ENCODE measurements around the gene LHFPL4. TPM values are rescaled to one million over a fixed set of nuclear protein-coding genes. Genes with fewer than 3 reads are reported as not detected.

The LHFPL4 gene
- total RNA-seq, 1 donor from 2014 or later: not detected

- Mint-ChIP-seq H3K4me1 (peaks cover 26% of the 10 kb centered on the region), H3K9me3 (no peaks in the 10 kb centered on the region), H3K27ac (no peak overlapping the region), H3K4me3 (no peak overlapping the region), H3K36me3 (ENCODE audit: low read depth) (no peaks in the 10 kb centered on the region), H3K27me3 (peaks cover 26% of the 10 kb centered on the region)
- peak; percentile 64 for ATAC-seq (ENCODE audit: low read depth)
- DNase-seq: peak; percentile 53
- CTCF ChIA-PET: interaction anchor here (0.9 kb wide), 1 partner anchor 10 kb away, joined by 3 read pairs; no protein-coding TSS in a partner anchor
- intact Hi-C loops (cut with micrococcal nuclease): loop anchor here (5.0 to 10.0 kb wide), 6 partner anchors 152 to 822 kb away; partner anchors contain the start of genes CRELD1, FANCD2 and SEC13
- POLR2A ChIA-PET: interaction anchor here (0.8 kb wide), 1 partner anchor 137 kb away, joined by 12 read pairs; the partner anchor contains the start of gene THUMPD3
- TF ChIP-seq CTCF (IDR thresholded peaks at IDR 0.05): no peak
Observed at GRCh38 chr3:9500108-9501050, 53.2 kb downstream of the LHFPL4 start.

- POLR2A ChIA-PET: interaction anchor here (0.8 kb wide), 1 partner anchor 136 kb away, joined by 12 read pairs; the partner anchor contains the start of gene THUMPD3
- TF ChIP-seq CTCF (IDR thresholded peaks at IDR 0.05): no peak
Observed at GRCh38 chr3:9499455-9500107, 54.0 kb downstream of the LHFPL4 start.

GRCh38 chr3:9498781-9499180 lies 54.8 kb downstream of the LHFPL4 start:
- ATAC-seq (ENCODE audit: low read depth): no peak
- peaks cover 26% of the 10 kb centered on the region for H3K27me3 Mint-ChIP-seq
- H3K36me3 Mint-ChIP-seq (ENCODE audit: low read depth): no peaks in the 10 kb centered on the region
- DNase-seq: no peak
- H3K4me3 Mint-ChIP-seq: no peak overlapping the region
- CTCF ChIA-PET: no interaction called here
- H3K27ac Mint-ChIP-seq: no peak overlapping the region
- TF ChIP-seq CTCF (IDR thresholded peaks at IDR 0.05): no peak
- no peaks in the 10 kb centered on the region for H3K9me3 Mint-ChIP-seq
- peaks cover 12% of the 10 kb centered on the region for H3K4me1 Mint-ChIP-seq
- intact Hi-C loops (cut with micrococcal nuclease): no loop called here
- POLR2A ChIA-PET: no interaction called here

More at GRCh38 chr3:9499455-9500107, 54.0 kb downstream of the LHFPL4 start:
- H3K27me3 Mint-ChIP-seq: peaks cover 26% of the 10 kb centered on the region
- intact Hi-C loops (cut with micrococcal nuclease): loop anchor here (5.0 to 10.0 kb wide), 6 partner anchors 153 to 823 kb away; partner anchors contain the start of genes CRELD1, FANCD2 and SEC13
- CTCF ChIA-PET: interaction anchor here (0.9 kb wide), 1 partner anchor 9 kb away, joined by 3 read pairs; no protein-coding TSS in a partner anchor
- no peak overlapping the region for H3K27ac Mint-ChIP-seq
- no peaks in the 10 kb centered on the region for H3K36me3 Mint-ChIP-seq (ENCODE audit: low read depth)
- no peak overlapping the region for H3K4me3 Mint-ChIP-seq
- no peaks in the 10 kb centered on the region for H3K9me3 Mint-ChIP-seq
- ATAC-seq (ENCODE audit: low read depth) (no peak), DNase-seq (no peak)
- H3K4me1 Mint-ChIP-seq: peaks cover 19% of the 10 kb centered on the region

GRCh38 chr3:9497821-9498565 lies 55.6 kb downstream of the LHFPL4 start:
- ATAC-seq (ENCODE audit: low read depth) (no peak), DNase-seq (no peak)
- Mint-ChIP-seq H3K36me3 (ENCODE audit: low read depth) (no peaks in the 10 kb centered on the region), H3K27me3 (peaks cover 24% of the 10 kb centered on the region), H3K9me3 (no peaks in the 10 kb centered on the region), H3K4me3 (no peak overlapping the region), H3K27ac (no peak overlapping the region), H3K4me1 (peaks cover 8% of the 10 kb centered on the region)
- ChIA-PET CTCF (no interaction called here), POLR2A (no interaction called here)
- intact Hi-C loops (cut with micrococcal nuclease): no loop called here
- TF ChIP-seq CTCF (IDR thresholded peaks at IDR 0.05): no peak
